ENCODE data around the gene ANO7. TPM values are rescaled to one million over a fixed set of nuclear protein-coding genes. Genes with fewer than 3 reads are reported as not detected.

Gene ANO7
- total RNA-seq, 1 donor from 2014 or later: 16.1 TPM

GRCh38 chr2:241228081-241228859, 39.8 kb downstream of the ANO7 start:
- H3K27ac Mint-ChIP-seq (ENCODE audit: unreplicated experiment): peak overlapping the region; percentile 6
- no peak for TF ChIP-seq CTCF (IDR thresholded peaks at IDR 0.05; ENCODE audit: unreplicated experiment)
- DNase-seq (ENCODE audit: low spot score): no peak
- H3K4me3 Mint-ChIP-seq (ENCODE audit: unreplicated experiment): no peak overlapping the region
- peaks cover 41% of the 10 kb centered on the region for H3K4me1 Mint-ChIP-seq (ENCODE audit: unreplicated experiment)
- H3K36me3 Mint-ChIP-seq (ENCODE audit: low read depth, unreplicated experiment): peaks cover 47% of the 10 kb centered on the region
- H3K27me3 Mint-ChIP-seq (ENCODE audit: unreplicated experiment): peaks cover 28% of the 10 kb centered on the region
- no peaks in the 10 kb centered on the region for H3K9me3 Mint-ChIP-seq (ENCODE audit: unreplicated experiment)

GRCh38 chr2:241228860-241229516, 40.5 kb downstream of the ANO7 start:
- Mint-ChIP-seq H3K4me3 (ENCODE audit: unreplicated experiment) (peak overlapping the region; percentile 84), H3K36me3 (ENCODE audit: low read depth, unreplicated experiment) (peaks cover 54% of the 10 kb centered on the region), H3K9me3 (ENCODE audit: unreplicated experiment) (no peaks in the 10 kb centered on the region), H3K27me3 (ENCODE audit: unreplicated experiment) (peaks cover 28% of the 10 kb centered on the region), H3K27ac (ENCODE audit: unreplicated experiment) (peak overlapping the region; percentile 70), H3K4me1 (ENCODE audit: unreplicated experiment) (peaks cover 34% of the 10 kb centered on the region)
- no peak for TF ChIP-seq CTCF (IDR thresholded peaks at IDR 0.05; ENCODE audit: unreplicated experiment)
- no peak for DNase-seq (ENCODE audit: low spot score)

GRCh38 chr2:241229563-241230401, 41.3 kb downstream of the ANO7 start:
- peaks cover 57% of the 10 kb centered on the region for H3K36me3 Mint-ChIP-seq (ENCODE audit: low read depth, unreplicated experiment)
- H3K9me3 Mint-ChIP-seq (ENCODE audit: unreplicated experiment): no peaks in the 10 kb centered on the region
- DNase-seq (ENCODE audit: low spot score): no peak
- H3K27me3 Mint-ChIP-seq (ENCODE audit: unreplicated experiment): peaks cover 25% of the 10 kb centered on the region
- peaks cover 26% of the 10 kb centered on the region for H3K4me1 Mint-ChIP-seq (ENCODE audit: unreplicated experiment)
- no peak overlapping the region for H3K4me3 Mint-ChIP-seq (ENCODE audit: unreplicated experiment)
- no peak for TF ChIP-seq CTCF (IDR thresholded peaks at IDR 0.05; ENCODE audit: unreplicated experiment)
- H3K27ac Mint-ChIP-seq (ENCODE audit: unreplicated experiment): no peak overlapping the region

- no peak overlapping the region for H3K27ac Mint-ChIP-seq (ENCODE audit: unreplicated experiment)
- H3K4me1 Mint-ChIP-seq (ENCODE audit: unreplicated experiment): peaks cover 27% of the 10 kb centered on the region
- H3K36me3 Mint-ChIP-seq (ENCODE audit: low read depth, unreplicated experiment): peaks cover 64% of the 10 kb centered on the region
- no peak for TF ChIP-seq CTCF (IDR thresholded peaks at IDR 0.05; ENCODE audit: unreplicated experiment)
- DNase-seq (ENCODE audit: low spot score): no peak
- H3K27me3 Mint-ChIP-seq (ENCODE audit: unreplicated experiment): peaks cover 19% of the 10 kb centered on the region
- no peak overlapping the region for H3K4me3 Mint-ChIP-seq (ENCODE audit: unreplicated experiment)
- H3K9me3 Mint-ChIP-seq (ENCODE audit: unreplicated experiment): no peaks in the 10 kb centered on the region
These were observed 42.0 kb downstream of the ANO7 start for GRCh38 chr2:241230435-241230834.
